HG03135 (cell line): Measurements from ENCODE around the gene FBXL15.

Experiments
- ATAC-seq: cut with Tn5 transposase; IDR thresholded peaks from one replicate; pipeline ENCODE4 v1.9.1; 2021; ENCODE audit warnings: mild to moderate bottlenecking, moderate library complexity; ENCODE audit not compliant: unreplicated experiment

Gene FBXL15

GRCh38 chr10:102424916-102425315 lies 4.3 kb downstream of the FBXL15 start:
- ATAC-seq, result no peak

DNA sequence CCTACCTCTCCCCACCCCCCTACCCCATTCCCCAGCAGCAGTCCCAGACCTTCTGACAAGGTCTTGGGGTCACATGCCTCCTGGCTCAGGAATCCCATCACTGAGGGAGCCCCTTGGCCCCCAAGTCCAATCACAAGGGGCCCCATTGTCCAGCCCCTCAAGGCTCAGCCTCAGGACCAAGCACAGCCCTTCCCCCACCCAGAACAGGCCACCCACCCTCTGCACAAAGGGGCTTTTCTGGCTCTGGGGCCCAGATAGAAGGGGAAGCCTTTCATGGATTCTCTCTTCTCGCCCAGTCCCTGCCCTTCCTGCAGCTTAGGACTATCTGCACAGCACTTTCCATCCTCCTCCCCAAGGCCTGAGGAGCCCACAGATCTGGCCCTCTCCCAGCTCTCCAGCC lies 4.8 kb downstream of the FBXL15 start:
- ATAC-seq, result no peak

GRCh38 chr10:102426803-102427287 lies 6.2 kb downstream of the FBXL15 start:
- no peak for ATAC-seq

DNA sequence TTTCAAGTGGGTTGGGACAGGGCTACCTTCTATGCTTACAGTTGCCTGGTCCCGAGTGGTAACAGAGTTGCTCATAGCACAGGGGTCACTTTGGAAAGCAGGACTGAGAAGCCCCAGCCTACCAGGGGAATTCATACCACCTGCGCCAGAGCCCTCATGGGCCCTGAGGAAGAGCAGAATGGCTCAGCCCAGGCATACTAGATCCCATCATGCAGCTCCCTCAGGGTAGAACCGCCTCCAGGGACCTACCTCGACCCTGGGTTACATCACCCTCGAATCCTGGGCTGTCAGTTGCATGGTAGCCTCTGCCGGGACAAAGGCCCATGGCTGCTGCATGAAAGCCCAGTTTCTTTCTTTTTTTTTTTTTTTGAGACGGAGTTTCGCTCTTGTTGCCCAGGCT lies 8.8 kb downstream of the FBXL15 start:
- no peak for ATAC-seq

GRCh38 chr10:102431452-102432124 lies 11.0 kb downstream of the FBXL15 start:
- ATAC-seq, result no peak

GRCh38 chr10:102432162-102432950 lies 11.7 kb downstream of the FBXL15 start, which contains the start of gene CUEDC2:
TSS of gene CUEDC2 (minus strand) at chr10:102432574. CDS start at chr10:102425188, 7,386 bp downstream.
- ATAC-seq, result peak; percentile 85

DNA sequence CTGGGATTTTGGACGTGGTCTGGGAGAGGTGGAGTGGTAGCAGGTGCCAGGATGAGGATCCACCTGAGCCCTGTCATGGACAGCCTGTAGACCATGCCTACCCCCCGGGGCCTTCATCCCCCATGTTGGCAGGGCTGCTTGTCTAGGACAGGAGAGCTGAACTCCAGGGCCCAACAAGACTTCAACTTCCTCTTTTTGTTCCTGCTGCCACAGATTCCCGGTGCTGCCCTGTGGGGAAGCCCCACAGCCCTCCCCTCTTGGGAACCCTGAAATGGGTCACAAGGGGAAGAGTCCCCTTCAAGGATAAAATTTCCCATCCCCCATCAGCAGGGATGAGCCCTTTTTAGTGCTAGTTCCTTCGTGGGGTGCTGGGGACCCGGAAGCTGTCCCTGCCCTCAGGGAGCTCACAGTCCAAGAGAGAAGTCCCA lies 13.0 kb downstream of the FBXL15 start:
- no peak for ATAC-seq

DNA sequence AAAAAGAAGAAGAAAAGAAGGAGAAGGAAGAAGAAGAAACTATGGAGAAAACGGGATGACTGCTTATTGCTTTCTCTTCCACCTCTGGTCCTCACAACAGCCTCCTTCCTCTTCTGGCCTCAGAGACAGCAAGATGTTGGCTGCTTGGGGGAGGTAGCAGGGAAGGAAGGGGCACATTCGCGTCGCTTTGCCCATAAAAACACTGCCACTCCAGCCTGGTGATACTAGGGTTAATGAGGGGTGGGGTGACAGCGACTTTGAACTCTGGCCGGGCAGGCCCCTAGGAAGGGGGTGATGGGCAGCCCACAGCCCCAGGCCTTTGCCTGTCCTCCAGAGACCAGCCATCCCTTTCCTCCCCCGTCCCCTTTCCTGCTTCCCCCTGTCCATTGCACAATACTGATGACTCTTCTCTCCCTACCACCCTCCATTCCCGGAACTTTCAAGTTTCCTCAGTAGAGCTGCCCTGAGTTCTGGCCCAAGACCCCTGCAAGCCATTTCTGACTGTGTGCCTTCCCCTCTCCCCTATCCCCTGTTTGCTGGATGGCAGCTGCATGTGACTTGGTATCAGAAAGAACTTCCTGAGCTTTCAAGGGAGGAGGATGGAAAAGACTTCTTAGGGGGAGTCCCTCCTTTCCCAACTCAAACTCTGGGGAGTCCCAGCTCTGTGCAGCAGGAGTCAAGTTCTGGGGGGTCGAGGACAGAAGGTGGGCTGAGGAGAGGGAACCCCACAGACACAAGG lies 13.9 kb downstream of the FBXL15 start:
- no peak for ATAC-seq

GRCh38 chr10:102435133-102435497 lies 14.5 kb downstream of the FBXL15 start:
- ATAC-seq, result no peak

DNA sequence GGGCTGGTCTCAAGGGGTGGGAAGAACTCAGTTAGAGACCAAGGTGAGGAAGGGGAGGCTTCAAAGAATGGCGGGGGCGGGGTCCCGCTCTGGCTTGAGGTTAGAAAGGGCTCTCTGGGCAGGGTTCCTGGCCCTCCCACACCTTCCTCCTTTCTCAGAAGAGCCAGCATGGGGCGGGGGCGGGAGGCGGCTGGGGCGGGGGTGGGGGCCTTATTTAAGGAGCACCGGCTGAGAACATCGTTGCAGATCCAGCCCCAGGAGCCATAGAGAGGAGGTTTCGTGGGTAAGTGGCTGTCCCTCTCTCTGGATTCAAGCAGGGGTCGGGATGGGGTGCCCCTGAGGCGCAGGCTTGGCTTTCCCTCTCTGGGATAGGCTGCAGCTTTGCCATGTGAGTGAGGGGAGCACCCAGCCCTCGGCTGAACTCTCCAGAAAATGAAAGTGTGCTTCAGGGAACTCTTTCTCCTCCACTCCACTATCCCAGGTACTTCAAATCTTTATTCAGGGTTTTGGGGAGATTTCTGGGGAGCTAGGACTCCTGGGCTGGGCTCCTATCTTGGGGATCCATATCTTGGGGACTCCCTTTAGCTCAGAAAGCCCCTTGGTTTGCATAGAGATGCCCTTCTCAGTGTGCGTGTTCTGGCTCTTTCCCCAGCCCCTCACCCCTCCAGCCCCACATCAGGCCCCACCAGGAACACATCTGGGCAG lies 15.0 kb downstream of the FBXL15 start:
- ATAC-seq, result no peak

- ATAC-seq, result no peak
These were observed 15.7 kb downstream of the FBXL15 start for GRCh38 chr10:102436312-102436711.

- no peak for ATAC-seq
These were observed 16.9 kb downstream of the FBXL15 start for GRCh38 chr10:102437515-102437914.

DNA sequence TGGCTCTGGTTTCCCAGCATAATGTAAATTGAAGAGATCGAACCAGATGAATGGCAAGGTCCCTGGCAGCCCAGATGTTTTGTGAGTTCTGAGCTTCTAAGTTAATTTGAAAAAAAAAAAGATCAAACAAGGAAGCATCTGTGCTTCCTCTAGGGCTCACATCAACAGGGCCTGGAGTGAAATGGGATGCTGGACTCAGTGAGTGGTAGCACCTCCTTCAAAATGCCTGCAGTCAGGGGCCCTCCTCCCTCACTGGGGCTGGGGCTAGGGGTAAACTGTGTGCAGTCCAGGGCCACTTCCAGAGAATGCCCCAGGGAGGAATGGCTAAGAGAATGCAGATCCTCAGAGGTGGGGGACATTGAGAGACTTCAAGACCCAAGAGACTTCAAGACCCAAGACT lies 17.7 kb downstream of the FBXL15 start:
- no peak for ATAC-seq

DNA sequence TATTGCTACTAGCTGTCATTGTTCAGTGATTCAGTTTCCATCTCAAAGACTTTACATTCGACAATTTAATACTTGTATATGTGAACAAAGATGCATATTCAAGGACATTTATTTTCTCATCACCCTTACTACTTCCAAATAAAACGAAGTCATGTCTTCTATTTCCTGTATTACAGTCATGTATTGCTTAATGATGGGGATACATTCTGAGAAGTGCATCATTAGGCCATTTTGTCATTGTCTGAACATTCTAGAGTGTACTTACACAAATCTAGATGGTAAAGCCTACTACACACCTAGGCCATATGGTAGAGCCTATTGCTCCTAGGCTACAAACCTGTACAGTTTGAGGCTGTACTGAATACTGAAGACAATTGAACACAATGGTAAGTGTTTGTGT lies 24.2 kb downstream of the FBXL15 start:
- no peak for ATAC-seq

DNA sequence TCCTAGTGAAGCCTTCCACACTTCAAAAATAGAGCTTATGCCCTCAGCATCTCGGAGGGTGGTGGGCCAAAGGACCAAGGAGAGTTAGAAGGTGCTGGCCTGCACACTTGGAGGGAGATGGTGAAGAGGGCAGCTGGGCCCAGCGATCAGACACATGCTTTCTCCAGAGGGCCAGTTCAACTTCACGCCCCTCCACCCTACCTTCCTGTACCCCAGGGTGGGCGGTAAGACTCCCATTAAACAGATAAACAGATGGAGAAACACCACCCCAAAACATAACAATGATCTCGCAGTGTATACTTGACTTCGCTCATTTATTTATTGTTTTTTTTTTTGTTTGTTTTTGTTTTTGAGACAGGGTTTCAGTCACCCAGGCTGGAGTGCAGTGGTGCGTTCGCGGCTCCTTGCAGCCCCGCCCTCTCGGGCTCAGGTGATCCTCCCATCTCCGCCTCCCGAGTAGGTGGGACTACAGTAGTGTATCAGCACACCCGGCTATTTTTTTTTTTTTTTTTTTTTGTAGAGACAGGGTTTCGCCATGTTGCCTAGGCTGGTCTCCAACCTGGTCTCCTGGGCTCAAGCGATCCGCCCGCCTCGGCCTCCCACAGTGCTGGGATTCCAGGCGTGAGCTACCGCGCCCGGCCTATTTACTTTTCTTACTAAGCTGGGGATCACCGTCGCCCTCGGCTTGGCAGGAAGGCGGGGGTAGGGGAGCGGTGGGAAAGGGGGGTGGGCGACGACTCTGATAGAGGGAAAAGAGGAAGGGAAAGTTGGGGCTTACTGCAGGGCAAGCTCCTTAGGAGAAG lies 28.9 kb downstream of the FBXL15 start:
- peak; percentile 49 for ATAC-seq

- ATAC-seq, result no peak
These were observed 29.4 kb downstream of the FBXL15 start for GRCh38 chr10:102450124-102450373.

DNA sequence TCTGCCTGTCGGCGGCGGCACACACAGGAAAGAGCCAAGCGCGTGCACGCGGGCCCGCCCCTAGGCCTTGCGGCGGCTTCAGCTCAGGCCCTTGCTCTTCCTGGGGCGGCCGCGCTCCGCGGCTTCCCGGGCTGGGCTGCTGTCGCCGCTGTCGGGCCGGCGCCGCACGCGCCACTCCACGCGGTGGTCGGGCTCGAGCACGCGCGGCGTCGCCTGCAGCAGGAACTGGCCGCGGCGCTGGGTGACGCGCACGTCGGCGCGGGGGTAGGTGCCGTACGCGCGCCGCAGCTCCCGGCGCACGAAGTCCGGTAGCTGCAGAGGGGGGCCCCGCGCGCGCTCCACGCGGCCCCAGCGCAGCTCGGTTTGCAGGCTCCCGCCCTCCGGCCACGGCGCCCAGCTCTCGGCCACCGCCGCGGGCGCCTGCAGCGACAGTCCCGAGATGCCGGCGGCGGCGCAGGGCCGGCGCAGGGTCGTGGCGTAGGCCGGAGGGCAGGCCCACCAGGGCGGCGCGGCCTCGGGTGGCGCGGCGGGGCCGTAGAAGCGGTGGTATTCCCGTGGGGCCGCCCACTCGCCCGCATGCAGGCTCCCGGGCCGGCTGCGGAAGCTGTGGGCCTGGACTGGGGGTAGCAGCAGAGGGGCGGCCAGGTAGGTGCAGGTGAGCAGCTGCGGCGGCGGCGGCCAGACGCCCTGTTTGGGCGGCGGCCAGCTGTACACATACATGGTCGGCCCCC lies 29.9 kb downstream of the FBXL15 start:
- ATAC-seq, result peak; percentile 68

- no peak for ATAC-seq
These were observed 30.7 kb downstream of the FBXL15 start, which contains the start of gene C10orf95 for GRCh38 chr10:102451105-102451969. TSS of gene C10orf95 (minus strand) at chr10:102451543. CDS start at chr10:102451093, 450 bp downstream.
